Astrocyte of the spinal cord (primary cell): ENCODE data around the gene RDX.
A peak's percentile ranks its signal among the peaks of the same experiment; 100 is the strongest.

ENCODE experiments used
- DNase-seq: peaks from one replicate; pipeline ENCODE4 v3.0.0; 2011; ENCODE audit warnings: low read depth, low spot score
- H3K4me3 ChIP-seq: 2 replicates; pipeline ENCODE4 v1.5.1; 2011; ENCODE audit warnings: low read depth, mild to moderate bottlenecking, low read length, moderate library complexity
- CTCF ChIP-seq: IDR thresholded peaks from 2 replicates; pipeline ENCODE4 v1.5.1; 2012; ENCODE audit warnings: low read depth, mild to moderate bottlenecking, low read length, inconsistent platforms
- in situ Hi-C: cut with HindIII; loops from 2 replicates; pipeline ENCODE4 v1.10.0; 2017; ENCODE audit warnings: low sequenced_read_pairs

The RDX gene

GRCh38 chr11:110298301-110298765, 1.9 kb upstream of the RDX start:
- no peak overlapping the region for H3K4me3 ChIP-seq
- no peak for TF ChIP-seq CTCF

GRCh38 chr11:110297726-110298300, 1.4 kb upstream of the RDX start:
- in situ Hi-C loops = no loop called here
- no peak for DNase-seq
- no peak for TF ChIP-seq CTCF
- no peak overlapping the region for H3K4me3 ChIP-seq

More at GRCh38 chr11:110298301-110298765, 1.9 kb upstream of the RDX start:
- no peak for DNase-seq
- in situ Hi-C loops = no loop called here

GRCh38 chr11:110297076-110297725, 787 bp upstream of the RDX start:
- in situ Hi-C loops = no loop called here

GRCh38 chr11:110295531-110296225, 736 bp downstream of the RDX start:
- TF ChIP-seq CTCF = no peak
- in situ Hi-C loops = no loop called here
- peak overlapping the region; percentile 79 for H3K4me3 ChIP-seq
- DNase-seq = peak; percentile 37

More at GRCh38 chr11:110297076-110297725, 787 bp upstream of the RDX start:
- peak overlapping the region; percentile 44 for H3K4me3 ChIP-seq
- DNase-seq = no peak
- no peak for TF ChIP-seq CTCF

- peak overlapping the region; percentile 79 for H3K4me3 ChIP-seq
- DNase-seq = no peak
- in situ Hi-C loops = no loop called here
- no peak for TF ChIP-seq CTCF
Measured at GRCh38 chr11:110295086-110295485, 1.3 kb downstream of the RDX start.

- no peak for DNase-seq
- H3K4me3 ChIP-seq = peak overlapping the region; percentile 79
- no peak for TF ChIP-seq CTCF
- in situ Hi-C loops = no loop called here
Measured at GRCh38 chr11:110294509-110294908, 1.9 kb downstream of the RDX start.
